Natural killer cell treated with Interleukin-12 subunit alpha and Interleukin-12 subunit beta and Interleukin-15 and Interleukin-18, amount 100 ng/mL, for 72 hours (primary cell): ENCODE measurements around the gene TRPM3. TPM values are rescaled to one million over a fixed set of nuclear protein-coding genes. Genes with fewer than 3 reads are reported as not detected.

Experiments
- ATAC-seq, 2 donors: fragments of 150-1000 bp; cut with Tn5 transposase in 1 of 2; sonication (Bioruptor Pico), chemical (Tn5 transposase) in 1 of 2; 2 replicates each; pipeline ENCODE4 v1.10.0; 2021
- DNase-seq: peaks from one replicate; pipeline ENCODE4 v3.0.0; 2022; ENCODE audit warnings: low spot score
- H3K27ac Mint-ChIP-seq, 2 donors: 1 replicate in 1 of 2; 2 replicates in 1 of 2; pipeline ENCODE4 v1.8.0; 2022; ENCODE audit warnings: mixed read lengths in 2 of 2, mild to moderate bottlenecking in 1 of 2, moderate library complexity in 1 of 2
- H3K27me3 Mint-ChIP-seq, 2 donors: 1 replicate in 1 of 2; 2 replicates in 1 of 2; pipeline ENCODE4 v1.8.0; 2022; ENCODE audit warnings: mixed read lengths in 2 of 2
- H3K36me3 Mint-ChIP-seq: one replicate; pipeline ENCODE4 v1.8.0; 2022; ENCODE audit warnings: mixed read lengths
- H3K4me1 Mint-ChIP-seq, 2 donors: 1 replicate in 1 of 2; 2 replicates in 1 of 2; pipeline ENCODE4 v1.8.0; 2022; ENCODE audit warnings: low read depth in 2 of 2, mixed read lengths in 2 of 2, mild to moderate bottlenecking in 1 of 2
- H3K4me3 Mint-ChIP-seq: one replicate; pipeline ENCODE4 v1.8.0; 2022; ENCODE audit warnings: mixed read lengths
- H3K9me3 Mint-ChIP-seq: 2 replicates; pipeline ENCODE4 v1.8.0; 2022; ENCODE audit warnings: mixed read lengths
- total RNA-seq, 2 donors: library from RNA; stranded (reverse); gene quantifications; one replicate each; pipeline ENCODE4 v1.2.3, GENCODE V29; 2022

Gene TRPM3
- total RNA-seq, 2 donors from 2014 or later, result not detected

GRCh38 chr9:70823284-70823683 is 298.1 kb downstream of the TRPM3 start:
- H3K27me3 Mint-ChIP-seq, result peaks cover 0 to 5% of the 10 kb centered on the region in 2 donors

GRCh38 chr9:70817311-70817710 is 304.1 kb downstream of the TRPM3 start:
- Mint-ChIP-seq H3K36me3 (no peaks in the 10 kb centered on the region), H3K9me3 (no peaks in the 10 kb centered on the region), H3K27me3 (peaks cover 0 to 2% of the 10 kb centered on the region in 2 donors), H3K27ac (no peak overlapping the region), H3K4me1 (no peaks in the 10 kb centered on the region), H3K4me3 (no peak overlapping the region)
- ATAC-seq (no peak), DNase-seq (no peak)

More at GRCh38 chr9:70823284-70823683, 298.1 kb downstream of the TRPM3 start:
- Mint-ChIP-seq H3K4me3 (no peak overlapping the region), H3K9me3 (peaks cover 2% of the 10 kb centered on the region), H3K4me1 (no peaks in the 10 kb centered on the region), H3K27ac (no peak overlapping the region), H3K36me3 (no peaks in the 10 kb centered on the region)
- no peak for DNase-seq
- no peak for ATAC-seq

GRCh38 chr9:70816891-70817290 is 304.5 kb downstream of the TRPM3 start:
- no peaks in the 10 kb centered on the region for H3K36me3 Mint-ChIP-seq
- no peak overlapping the region for H3K4me3 Mint-ChIP-seq
- H3K27me3 Mint-ChIP-seq, result peaks cover 0 to 2% of the 10 kb centered on the region in 2 donors
- H3K27ac Mint-ChIP-seq, result no peak overlapping the region
- ATAC-seq (no peak), DNase-seq (no peak)
- no peaks in the 10 kb centered on the region for H3K9me3 Mint-ChIP-seq
- H3K4me1 Mint-ChIP-seq, result no peaks in the 10 kb centered on the region

GRCh38 chr9:70816316-70816715 is 305.1 kb downstream of the TRPM3 start:
- Mint-ChIP-seq H3K27ac (no peak overlapping the region), H3K9me3 (no peaks in the 10 kb centered on the region)

GRCh38 chr9:70814597-70814996 is 306.8 kb downstream of the TRPM3 start:
- no peak overlapping the region for H3K27ac Mint-ChIP-seq
- no peaks in the 10 kb centered on the region for H3K4me1 Mint-ChIP-seq
- H3K36me3 Mint-ChIP-seq, result no peaks in the 10 kb centered on the region
- peaks cover 2 to 8% of the 10 kb centered on the region in 2 donors for H3K27me3 Mint-ChIP-seq
- no peak overlapping the region for H3K4me3 Mint-ChIP-seq
- H3K9me3 Mint-ChIP-seq, result no peaks in the 10 kb centered on the region
- no peak for ATAC-seq
- no peak for DNase-seq

More at GRCh38 chr9:70816316-70816715, 305.1 kb downstream of the TRPM3 start:
- DNase-seq (no peak), ATAC-seq (no peak)
- no peaks in the 10 kb centered on the region for H3K4me1 Mint-ChIP-seq
- no peak overlapping the region for H3K4me3 Mint-ChIP-seq
- H3K27me3 Mint-ChIP-seq, result peaks cover 0 to 2% of the 10 kb centered on the region in 2 donors
- no peaks in the 10 kb centered on the region for H3K36me3 Mint-ChIP-seq

- no peak for ATAC-seq
- Mint-ChIP-seq H3K4me3 (no peak overlapping the region), H3K9me3 (no peaks in the 10 kb centered on the region), H3K27ac (no peak overlapping the region), H3K27me3 (peaks cover 2 to 8% of the 10 kb centered on the region in 2 donors), H3K36me3 (no peaks in the 10 kb centered on the region), H3K4me1 (no peaks in the 10 kb centered on the region)
- DNase-seq, result no peak
Measured at GRCh38 chr9:70813141-70813540, 308.3 kb downstream of the TRPM3 start.

GRCh38 chr9:70811638-70812037 is 309.8 kb downstream of the TRPM3 start:
- no peaks in the 10 kb centered on the region for H3K4me1 Mint-ChIP-seq
- no peak overlapping the region for H3K27ac Mint-ChIP-seq
- peaks cover 4 to 8% of the 10 kb centered on the region in 2 donors for H3K27me3 Mint-ChIP-seq
- ATAC-seq (no peak), DNase-seq (no peak)
- no peak overlapping the region for H3K4me3 Mint-ChIP-seq
- no peaks in the 10 kb centered on the region for H3K36me3 Mint-ChIP-seq
- no peaks in the 10 kb centered on the region for H3K9me3 Mint-ChIP-seq

GRCh38 chr9:70806875-70807274 is 314.5 kb downstream of the TRPM3 start:
- no peak for ATAC-seq
- DNase-seq, result no peak
- Mint-ChIP-seq H3K4me1 (no peaks in the 10 kb centered on the region), H3K9me3 (no peaks in the 10 kb centered on the region), H3K27me3 (peaks cover 6 to 8% of the 10 kb centered on the region in 2 donors), H3K27ac (no peak overlapping the region), H3K36me3 (no peaks in the 10 kb centered on the region), H3K4me3 (no peak overlapping the region)

GRCh38 chr9:70805949-70806348 is 315.5 kb downstream of the TRPM3 start:
- Mint-ChIP-seq H3K4me1 (no peaks in the 10 kb centered on the region), H3K4me3 (no peak overlapping the region), H3K36me3 (no peaks in the 10 kb centered on the region), H3K27ac (no peak overlapping the region), H3K9me3 (no peaks in the 10 kb centered on the region), H3K27me3 (peaks cover 6 to 7% of the 10 kb centered on the region in 2 donors)
- no peak for ATAC-seq
- DNase-seq, result no peak

GRCh38 chr9:70802758-70803436 is 318.5 kb downstream of the TRPM3 start:
- DNase-seq (no peak), ATAC-seq (no peak)
- peaks cover 0 to 6% of the 10 kb centered on the region in 2 donors for H3K27me3 Mint-ChIP-seq
- H3K27ac Mint-ChIP-seq, result no peak overlapping the region
- H3K9me3 Mint-ChIP-seq, result no peaks in the 10 kb centered on the region
- H3K36me3 Mint-ChIP-seq, result no peaks in the 10 kb centered on the region
- H3K4me1 Mint-ChIP-seq, result no peaks in the 10 kb centered on the region
- H3K4me3 Mint-ChIP-seq, result no peak overlapping the region

- Mint-ChIP-seq H3K4me1 (no peaks in the 10 kb centered on the region), H3K4me3 (no peak overlapping the region), H3K27me3 (peaks cover 6 to 7% of the 10 kb centered on the region in 2 donors), H3K9me3 (no peaks in the 10 kb centered on the region), H3K36me3 (no peaks in the 10 kb centered on the region), H3K27ac (no peak overlapping the region)
- DNase-seq (no peak), ATAC-seq (no peak)
Measured at GRCh38 chr9:70802206-70802605, 319.2 kb downstream of the TRPM3 start.

GRCh38 chr9:70801181-70801829 is 320.1 kb downstream of the TRPM3 start:
- Mint-ChIP-seq H3K27me3 (peaks cover 7 to 8% of the 10 kb centered on the region in 2 donors), H3K4me1 (no peaks in the 10 kb centered on the region), H3K36me3 (no peaks in the 10 kb centered on the region), H3K27ac (no peak overlapping the region), H3K4me3 (no peak overlapping the region), H3K9me3 (no peaks in the 10 kb centered on the region)
- DNase-seq (no peak), ATAC-seq (no peak)

- Mint-ChIP-seq H3K27me3 (peaks cover 7 to 8% of the 10 kb centered on the region in 2 donors), H3K36me3 (no peaks in the 10 kb centered on the region), H3K9me3 (no peaks in the 10 kb centered on the region), H3K4me1 (no peaks in the 10 kb centered on the region), H3K4me3 (no peak overlapping the region), H3K27ac (no peak overlapping the region)
- DNase-seq, result no peak
- ATAC-seq, result no peak
Measured at GRCh38 chr9:70798018-70798417, 323.4 kb downstream of the TRPM3 start.

GRCh38 chr9:70795841-70796240 is 325.6 kb downstream of the TRPM3 start:
- no peak overlapping the region for H3K27ac Mint-ChIP-seq
- peaks cover 7 to 8% of the 10 kb centered on the region in 2 donors for H3K27me3 Mint-ChIP-seq
- no peak overlapping the region for H3K4me3 Mint-ChIP-seq
- H3K36me3 Mint-ChIP-seq, result no peaks in the 10 kb centered on the region
- H3K4me1 Mint-ChIP-seq, result no peaks in the 10 kb centered on the region
- DNase-seq (no peak), ATAC-seq (no peak)
- no peaks in the 10 kb centered on the region for H3K9me3 Mint-ChIP-seq
